Measurements from ENCODE around the gene CCDC194.

CCDC194 gene

GRCh38 chr19:17418710-17419109 lies 24.7 kb upstream of the CCDC194 start:
- H3K27ac Mint-ChIP-seq, result peak overlapping the region; percentile 91
- DNase-seq (no peak), ATAC-seq (no peak)
- H3K4me3 Mint-ChIP-seq, result peak overlapping the region; percentile 88
- H3K36me3 Mint-ChIP-seq (ENCODE audit: low read depth), result peaks cover 4% of the 10 kb centered on the region
- H3K4me1 Mint-ChIP-seq, result peaks cover 16% of the 10 kb centered on the region
- H3K9me3 Mint-ChIP-seq, result no peaks in the 10 kb centered on the region
- no peaks in the 10 kb centered on the region for H3K27me3 Mint-ChIP-seq

DNA sequence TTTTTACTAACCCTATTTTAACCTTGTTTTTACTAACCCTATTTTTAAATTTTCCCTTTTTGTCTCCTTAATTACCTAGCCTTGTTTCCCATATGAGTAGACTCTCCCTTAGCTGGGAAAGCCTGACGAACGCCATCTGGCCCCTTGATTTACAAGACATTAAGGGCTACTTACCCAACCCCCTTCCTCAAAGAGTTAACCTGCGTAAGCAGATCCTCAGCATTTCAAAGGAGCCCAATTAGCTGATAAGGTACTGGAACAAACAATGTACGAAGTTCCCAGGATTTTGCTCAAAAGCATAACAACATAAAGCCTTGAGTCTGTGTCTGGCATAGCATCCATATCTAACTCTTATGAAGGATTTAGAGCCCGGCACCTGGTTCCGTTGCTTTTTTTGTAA lies 21.1 kb upstream of the CCDC194 start:
- Mint-ChIP-seq H3K4me3 (no peak overlapping the region), H3K4me1 (peaks cover 18% of the 10 kb centered on the region), H3K9me3 (no peaks in the 10 kb centered on the region), H3K27ac (no peak overlapping the region), H3K36me3 (ENCODE audit: low read depth) (peaks cover 4% of the 10 kb centered on the region), H3K27me3 (no peaks in the 10 kb centered on the region)
- ATAC-seq (no peak), DNase-seq (no peak)

DNA sequence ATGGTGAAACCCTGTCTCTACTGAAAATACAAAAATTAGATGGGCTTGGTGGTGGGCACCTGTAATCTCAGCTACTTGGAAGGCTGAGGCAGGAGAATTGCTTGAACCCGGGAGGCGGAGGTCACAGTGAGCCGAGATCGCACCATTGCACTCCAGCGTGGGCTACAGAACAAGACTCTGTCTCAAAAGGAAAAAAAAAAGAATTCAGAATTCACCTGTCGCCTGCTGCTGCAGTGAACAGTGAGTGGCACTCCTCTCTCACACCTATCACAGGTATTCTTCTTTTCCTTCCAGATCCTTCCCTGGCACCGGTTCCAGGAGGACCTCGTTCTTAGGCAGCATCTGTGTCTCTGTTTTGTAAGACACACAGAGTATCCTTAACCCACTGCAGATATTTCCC lies 20.1 kb upstream of the CCDC194 start:
- DNase-seq, result no peak
- no peak for ATAC-seq
- no peaks in the 10 kb centered on the region for H3K9me3 Mint-ChIP-seq
- H3K27me3 Mint-ChIP-seq, result no peaks in the 10 kb centered on the region
- no peak overlapping the region for H3K27ac Mint-ChIP-seq
- peaks cover 4% of the 10 kb centered on the region for H3K36me3 Mint-ChIP-seq (ENCODE audit: low read depth)
- no peak overlapping the region for H3K4me3 Mint-ChIP-seq
- peaks cover 12% of the 10 kb centered on the region for H3K4me1 Mint-ChIP-seq

DNA sequence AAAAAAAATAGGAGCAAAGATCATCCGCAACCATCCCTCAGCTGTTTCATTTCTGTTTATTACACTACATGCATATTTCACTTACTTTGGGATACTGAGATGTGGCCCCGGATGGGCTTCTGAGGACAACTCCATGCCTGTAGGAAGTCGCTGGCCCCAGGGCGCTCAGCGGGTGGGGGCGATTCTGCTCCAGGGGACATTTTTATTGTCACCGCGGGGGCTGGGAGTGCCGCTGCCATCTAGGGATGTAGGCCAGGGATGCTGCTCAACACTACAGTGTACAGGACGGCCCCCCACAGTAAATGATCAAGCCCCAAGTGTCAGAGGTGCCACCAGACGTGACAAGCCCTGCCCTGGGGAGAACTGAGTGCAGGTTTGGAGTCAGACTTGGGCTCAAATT lies 17.8 kb upstream of the CCDC194 start:
- Mint-ChIP-seq H3K36me3 (ENCODE audit: low read depth) (peaks cover 2% of the 10 kb centered on the region), H3K4me1 (peaks cover 18% of the 10 kb centered on the region)

DNA sequence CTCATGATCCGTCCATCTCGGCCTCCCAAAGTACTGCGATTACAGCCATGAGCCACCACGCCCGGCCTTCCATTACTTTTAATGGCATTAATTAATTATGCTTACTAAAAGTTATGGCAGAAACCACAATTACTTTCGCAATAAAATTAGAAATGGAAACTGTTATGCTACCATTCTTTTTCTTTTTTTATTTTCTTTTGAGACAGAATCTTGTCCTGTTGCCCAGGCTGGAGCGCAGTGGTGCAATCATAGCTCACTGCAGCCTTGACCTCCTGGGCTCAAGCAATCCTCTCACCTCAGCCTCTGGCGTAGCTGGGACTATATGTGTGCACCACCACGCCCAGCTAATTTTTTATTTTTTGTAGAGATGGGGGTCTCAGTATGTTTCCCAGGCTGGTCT lies 16.0 kb upstream of the CCDC194 start:
- Mint-ChIP-seq H3K27ac (no peak overlapping the region), H3K36me3 (ENCODE audit: low read depth) (peaks cover 2% of the 10 kb centered on the region), H3K9me3 (no peaks in the 10 kb centered on the region), H3K4me1 (peaks cover 33% of the 10 kb centered on the region), H3K4me3 (no peak overlapping the region), H3K27me3 (no peaks in the 10 kb centered on the region)
- no peak for ATAC-seq
- no peak for DNase-seq

More for the DNA sequence above, 17.8 kb upstream of the CCDC194 start:
- Mint-ChIP-seq H3K27me3 (no peaks in the 10 kb centered on the region), H3K9me3 (no peaks in the 10 kb centered on the region), H3K27ac (peak overlapping the region; percentile 15), H3K4me3 (no peak overlapping the region)
- DNase-seq, result no peak
- no peak for ATAC-seq

GRCh38 chr19:17406887-17407196 lies 12.8 kb upstream of the CCDC194 start:
- Mint-ChIP-seq H3K27me3 (no peaks in the 10 kb centered on the region), H3K27ac (peak overlapping the region; percentile 85), H3K36me3 (ENCODE audit: low read depth) (peaks cover 9% of the 10 kb centered on the region)

DNA sequence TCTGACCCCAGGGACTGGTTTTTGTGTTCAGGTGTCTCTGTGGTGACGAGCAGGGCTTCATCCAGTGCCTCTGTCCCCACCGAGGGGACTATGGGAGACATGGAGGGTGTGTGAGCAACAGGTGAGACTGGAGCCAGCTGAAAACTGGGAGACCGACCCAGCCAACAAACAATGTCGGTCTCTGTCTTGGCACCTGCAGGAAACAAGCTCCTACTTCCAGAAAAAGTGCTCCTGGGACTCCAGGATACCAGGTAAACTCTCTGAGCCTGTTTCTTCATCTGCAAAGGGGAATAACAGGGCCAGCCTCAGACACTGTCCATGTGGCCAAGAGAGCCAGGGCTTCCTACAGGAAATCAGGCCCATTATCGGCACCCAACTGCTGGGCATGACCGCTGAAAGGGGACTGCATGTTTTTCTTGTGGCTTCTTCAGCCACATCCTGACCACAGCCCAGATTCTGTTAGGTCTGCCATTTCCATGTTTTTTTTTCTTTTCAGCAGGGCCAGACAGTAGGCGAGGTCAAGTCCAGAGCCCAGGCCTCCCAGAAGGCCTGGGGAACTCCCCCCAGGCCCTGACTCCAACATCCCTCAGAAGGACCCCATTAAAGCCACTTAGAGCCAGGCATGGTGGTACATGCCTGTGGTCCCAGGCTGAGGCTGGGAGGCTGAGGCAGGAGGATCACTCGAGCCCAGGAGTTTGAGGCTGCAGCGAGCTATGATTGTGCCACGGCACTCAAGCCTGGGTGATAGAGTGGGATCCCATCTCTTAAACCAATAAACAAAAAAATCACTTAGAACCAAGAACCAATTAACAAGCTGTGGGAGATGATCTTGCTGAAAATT lies 12.3 kb upstream of the CCDC194 start:
- peak; percentile 47 for DNase-seq
- H3K27me3 Mint-ChIP-seq, result no peaks in the 10 kb centered on the region
- H3K4me3 Mint-ChIP-seq, result peak overlapping the region; percentile 81
- peaks cover 40% of the 10 kb centered on the region for H3K4me1 Mint-ChIP-seq
- ATAC-seq, result peak; percentile 1
- H3K36me3 Mint-ChIP-seq (ENCODE audit: low read depth), result peaks cover 13% of the 10 kb centered on the region
- peak overlapping the region; percentile 85 for H3K27ac Mint-ChIP-seq
- no peaks in the 10 kb centered on the region for H3K9me3 Mint-ChIP-seq

More at GRCh38 chr19:17406887-17407196, 12.8 kb upstream of the CCDC194 start:
- peaks cover 40% of the 10 kb centered on the region for H3K4me1 Mint-ChIP-seq
- no peaks in the 10 kb centered on the region for H3K9me3 Mint-ChIP-seq
- peak overlapping the region; percentile 81 for H3K4me3 Mint-ChIP-seq
- ATAC-seq (no peak), DNase-seq (peak; percentile 16)

DNA sequence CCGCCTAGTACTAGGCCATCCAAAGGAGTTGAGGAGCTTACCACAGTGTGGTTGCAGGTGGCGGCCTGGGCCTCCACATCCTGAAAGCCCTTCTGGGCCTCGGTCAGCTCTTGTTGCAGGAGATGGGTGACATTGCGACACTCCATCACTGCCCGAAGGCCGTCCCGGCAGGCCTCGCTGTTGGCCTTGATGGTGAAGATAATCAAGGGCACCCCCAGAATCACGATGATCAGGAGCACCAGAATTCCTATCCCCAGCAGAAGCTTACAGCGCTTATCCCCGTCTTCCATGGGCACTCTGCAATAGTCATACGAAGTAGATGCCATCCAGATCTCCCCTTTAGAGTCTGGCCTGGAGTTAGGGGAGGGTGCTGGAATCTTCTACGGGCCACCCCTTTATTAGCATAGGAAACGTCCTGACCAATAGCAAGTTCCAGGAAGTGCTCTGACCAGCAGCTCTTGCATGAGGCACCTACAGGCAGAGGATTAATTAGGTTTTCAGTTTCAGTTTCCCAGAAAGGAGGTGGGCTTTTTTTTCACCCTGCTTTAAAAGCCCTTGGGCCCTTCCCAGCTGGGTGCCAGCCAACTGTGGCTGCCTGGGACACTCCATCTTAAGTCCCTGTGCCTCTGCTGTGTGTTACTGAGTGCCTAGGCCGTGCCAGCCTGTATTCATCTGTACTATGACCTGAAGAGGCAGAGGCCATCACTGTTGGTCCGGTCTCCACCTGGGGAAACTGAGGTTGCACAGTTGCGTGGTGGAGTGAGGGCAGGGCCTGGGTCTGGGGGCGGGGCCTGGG lies 11.5 kb upstream of the CCDC194 start, which contains the start of gene BST2:
Gene BST2 (minus strand): TSS at position 381 of the 796 bp plus-strand sequence. CDS start 55 bp downstream, at position 326.
- H3K4me1 Mint-ChIP-seq, result peaks cover 41% of the 10 kb centered on the region
- H3K36me3 Mint-ChIP-seq (ENCODE audit: low read depth), result peaks cover 14% of the 10 kb centered on the region
- H3K27ac Mint-ChIP-seq, result peak within 1 kb of the TSS; percentile 85
- peak within 1 kb of the TSS; percentile 81 for H3K4me3 Mint-ChIP-seq
- peak; percentile 85 for ATAC-seq
- no peaks in the 10 kb centered on the region for H3K27me3 Mint-ChIP-seq
- peak; percentile 55 for DNase-seq
- no peaks in the 10 kb centered on the region for H3K9me3 Mint-ChIP-seq

DNA sequence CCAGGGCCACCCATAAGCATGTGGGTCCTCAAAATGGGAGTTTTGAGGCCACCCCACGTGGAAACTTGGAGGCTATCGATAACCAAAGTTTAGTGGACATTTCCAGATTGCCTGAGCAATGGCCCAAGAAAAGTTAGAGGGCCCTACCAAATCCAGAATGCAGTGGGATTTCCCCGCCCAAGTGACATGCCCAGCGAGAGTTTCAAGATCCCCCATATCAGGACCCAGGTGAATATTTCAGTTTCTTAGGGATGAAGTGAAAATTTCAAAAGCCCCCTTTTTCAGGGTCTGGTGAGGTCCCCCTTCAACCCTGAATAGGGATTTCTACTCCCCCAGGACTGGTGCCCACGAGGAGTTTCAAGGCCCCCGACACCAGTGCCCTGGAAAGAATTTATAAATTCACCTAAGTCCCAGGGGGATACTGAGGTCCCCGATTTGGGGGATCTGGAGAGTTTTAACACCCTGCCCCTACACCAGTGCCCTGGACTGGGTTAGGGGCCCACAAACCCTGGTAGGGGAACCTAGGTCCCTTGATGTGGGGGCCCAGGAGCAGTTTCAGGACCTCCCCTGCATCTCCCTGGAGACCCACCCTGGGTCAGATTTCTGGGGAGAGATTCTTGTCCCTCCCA lies 10.7 kb upstream of the CCDC194 start:
- no peaks in the 10 kb centered on the region for H3K27me3 Mint-ChIP-seq
- no peaks in the 10 kb centered on the region for H3K9me3 Mint-ChIP-seq
- ATAC-seq (peak; percentile 1), DNase-seq (peak; percentile 30)
- H3K27ac Mint-ChIP-seq, result peak overlapping the region; percentile 85
- H3K4me3 Mint-ChIP-seq, result peak overlapping the region; percentile 81
- peaks cover 17% of the 10 kb centered on the region for H3K36me3 Mint-ChIP-seq (ENCODE audit: low read depth)
- peaks cover 41% of the 10 kb centered on the region for H3K4me1 Mint-ChIP-seq

- Mint-ChIP-seq H3K27me3 (no peaks in the 10 kb centered on the region), H3K9me3 (no peaks in the 10 kb centered on the region), H3K27ac (peak overlapping the region; percentile 85), H3K36me3 (ENCODE audit: low read depth) (peaks cover 17% of the 10 kb centered on the region), H3K4me1 (peaks cover 41% of the 10 kb centered on the region), H3K4me3 (peak overlapping the region; percentile 81)
- DNase-seq, result peak; percentile 23
- no peak for ATAC-seq
Measured at GRCh38 chr19:17404015-17404414, 10.0 kb upstream of the CCDC194 start.

GRCh38 chr19:17402982-17403855 lies 9.2 kb upstream of the CCDC194 start:
- no peak for ATAC-seq
- Mint-ChIP-seq H3K27me3 (no peaks in the 10 kb centered on the region), H3K27ac (no peak overlapping the region), H3K9me3 (no peaks in the 10 kb centered on the region), H3K4me3 (peak overlapping the region; percentile 81), H3K36me3 (ENCODE audit: low read depth) (peaks cover 17% of the 10 kb centered on the region), H3K4me1 (peaks cover 41% of the 10 kb centered on the region)
- peak; percentile 60 for DNase-seq

DNA sequence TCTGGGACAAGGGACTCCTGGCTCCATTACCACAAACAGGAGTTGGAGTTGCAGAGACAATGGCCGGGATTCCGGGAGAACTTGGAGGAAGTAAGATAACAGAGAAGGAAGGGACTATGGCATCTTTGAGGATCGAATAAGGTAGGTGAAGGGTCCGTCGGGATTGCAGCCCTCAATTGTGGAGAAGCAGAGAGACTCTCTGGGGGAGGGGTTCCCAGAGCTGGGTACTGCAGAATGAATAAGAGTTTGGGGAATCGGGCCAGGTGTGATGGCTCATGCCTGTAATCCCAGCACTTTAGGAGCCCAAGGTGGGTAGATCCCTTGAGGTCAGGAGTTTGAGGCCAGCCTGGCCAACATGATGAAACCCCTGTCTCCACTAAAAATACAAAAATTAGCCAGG lies 7.6 kb upstream of the CCDC194 start:
- H3K4me3 Mint-ChIP-seq, result peak overlapping the region; percentile 32
- H3K36me3 Mint-ChIP-seq (ENCODE audit: low read depth), result peaks cover 19% of the 10 kb centered on the region
- H3K9me3 Mint-ChIP-seq, result no peaks in the 10 kb centered on the region
- no peaks in the 10 kb centered on the region for H3K27me3 Mint-ChIP-seq
- ATAC-seq (no peak), DNase-seq (no peak)
- peaks cover 28% of the 10 kb centered on the region for H3K4me1 Mint-ChIP-seq
- no peak overlapping the region for H3K27ac Mint-ChIP-seq

GRCh38 chr19:17398902-17399527 lies 5.0 kb upstream of the CCDC194 start:
- DNase-seq (no peak), ATAC-seq (no peak)
- Mint-ChIP-seq H3K27ac (no peak overlapping the region), H3K9me3 (no peaks in the 10 kb centered on the region), H3K36me3 (ENCODE audit: low read depth) (peaks cover 18% of the 10 kb centered on the region), H3K4me3 (no peak overlapping the region), H3K27me3 (no peaks in the 10 kb centered on the region), H3K4me1 (peaks cover 19% of the 10 kb centered on the region)
